Ascending aorta (tissue), 2 donors: ENCODE data around the gene SLC35A3. TPM values are rescaled to one million over a fixed set of nuclear protein-coding genes. Genes with fewer than 3 reads are reported as not detected.
"Not testable (repeated sequence)": the region's sequence is repeated elsewhere in the genome, so short reads cannot be mapped to it uniquely, and the experiment has no call there.

ENCODE experiments used
- DNase-seq, 2 donors: peaks; one replicate each; pipeline ENCODE4 v3.0.0-alpha.2; 2019; ENCODE audit warnings: low spot score in 2 of 2
- H3K27ac ChIP-seq, 2 donors: fragments of 200-600 bp; sonication (generic); one replicate each; pipeline ENCODE4 v1.5.1; 2016 to 2017; ENCODE audit warnings: mild to moderate bottlenecking in 1 of 2
- H3K27me3 ChIP-seq: fragments of 200-600 bp; sonication (generic); one replicate; pipeline ENCODE4 v1.5.1; 2017
- H3K36me3 ChIP-seq, 2 donors: fragments of 200-600 bp; sonication (generic); one replicate each; pipeline ENCODE4 v1.5.1; 2016
- H3K4me1 ChIP-seq, 2 donors: fragments of 200-600 bp; sonication (generic); one replicate each; pipeline ENCODE4 v1.5.1; 2016 to 2017; ENCODE audit warnings: mild to moderate bottlenecking in 1 of 2
- H3K4me3 ChIP-seq, 2 donors: fragments of 200-600 bp; sonication (generic); one replicate each; pipeline ENCODE4 v1.5.1; 2016 to 2017; ENCODE audit warnings: mild to moderate bottlenecking in 1 of 2
- H3K9me3 ChIP-seq, 2 donors: fragments of 200-600 bp; sonication (generic); one replicate each; pipeline ENCODE4 v1.5.1; 2016
- CTCF ChIP-seq, 3 experiments: fragments of 200-600 bp in 2 of 3; fragments of 450-650 bp in 1 of 3; sonication (generic) in 2 of 3; IDR thresholded peaks; one replicate each; pipeline ENCODE4 v1.5.1; 2016 to 2019; ENCODE audit warnings: antibody characterized with exemption in 3 of 3, mild to moderate bottlenecking in 1 of 3, moderate library complexity in 1 of 3
- intact Hi-C: fragments of 100-400 bp; cut with DNase I; formaldehyde crosslinking; loops from one replicate; pipeline ENCODE4 v1.15.1; 2023
- total RNA-seq: library from RNA; depleted of rRNA; stranded (reverse); fragments of >200 nt; gene quantifications from one replicate; pipeline ENCODE4 v1.1.0, GENCODE V29; 2016

Gene SLC35A3
- total RNA-seq, 1 donor from 2014 or later: 8.4 TPM

GRCh38 chr1:99956755-99957154, 13.0 kb upstream of the SLC35A3 start:
- Histone ChIP-seq H3K36me3 (no peaks in the 10 kb centered on the region), H3K27ac (no peak overlapping the region), H3K9me3 (no peaks in the 10 kb centered on the region), H3K4me1 (no peaks in the 10 kb centered on the region), H3K4me3 (no peak overlapping the region), H3K27me3 (no peaks in the 10 kb centered on the region)
- no peak for TF ChIP-seq CTCF (IDR thresholded peaks at IDR 0.05)
- intact Hi-C loops: no loop called here
- DNase-seq: no peak

GRCh38 chr1:99957818-99958217, 12.0 kb upstream of the SLC35A3 start:
- Histone ChIP-seq H3K9me3 (no peaks in the 10 kb centered on the region), H3K27ac (no peak overlapping the region), H3K36me3 (no peaks in the 10 kb centered on the region), H3K4me1 (no peaks in the 10 kb centered on the region), H3K27me3 (no peaks in the 10 kb centered on the region), H3K4me3 (no peak overlapping the region)
- intact Hi-C loops: no loop called here
- no peak for TF ChIP-seq CTCF (IDR thresholded peaks at IDR 0.05)
- no peak for DNase-seq

GRCh38 chr1:99959189-99959705, 10.5 kb upstream of the SLC35A3 start:
- H3K9me3 ChIP-seq, H3K4me1 ChIP-seq, H3K4me3 ChIP-seq, H3K36me3 ChIP-seq, H3K27me3 ChIP-seq, intact Hi-C loops, H3K27ac ChIP-seq, DNase-seq: not testable (repeated sequence)

- H3K36me3 ChIP-seq, intact Hi-C loops, H3K4me3 ChIP-seq, H3K27me3 ChIP-seq, H3K4me1 ChIP-seq, H3K9me3 ChIP-seq, H3K27ac ChIP-seq, DNase-seq: not testable (repeated sequence)
These were observed 9.5 kb upstream of the SLC35A3 start for GRCh38 chr1:99960260-99960659.

GRCh38 chr1:99963041-99963795, 6.6 kb upstream of the SLC35A3 start:
- DNase-seq: no peak
- no peaks in the 10 kb centered on the region for H3K27me3 ChIP-seq
- H3K4me1 ChIP-seq: no peaks in the 10 kb centered on the region
- no peak overlapping the region for H3K4me3 ChIP-seq
- intact Hi-C loops: no loop called here
- no peaks in the 10 kb centered on the region for H3K36me3 ChIP-seq
- H3K27ac ChIP-seq: no peak overlapping the region
- TF ChIP-seq CTCF (IDR thresholded peaks at IDR 0.05): no peak
- no peaks in the 10 kb centered on the region for H3K9me3 ChIP-seq

- DNase-seq: no peak
- intact Hi-C loops: loop anchor here (5.0 kb wide), 3 partner anchors 48 to 167 kb away; partner anchors contain the start of genes AGL, SASS6 and TRMT13
- H3K27ac ChIP-seq: no peak overlapping the region
These were observed 5.0 kb upstream of the SLC35A3 start for GRCh38 chr1:99964806-99965205.

More at GRCh38 chr1:99964806-99965205, 5.0 kb upstream of the SLC35A3 start:
- no peak overlapping the region for H3K4me3 ChIP-seq
- H3K27me3 ChIP-seq: no peaks in the 10 kb centered on the region
- peaks cover 0 to 2% of the 10 kb centered on the region in 2 donors for H3K4me1 ChIP-seq
- no peak for TF ChIP-seq CTCF (IDR thresholded peaks at IDR 0.05)
- no peaks in the 10 kb centered on the region for H3K36me3 ChIP-seq
- H3K9me3 ChIP-seq: no peaks in the 10 kb centered on the region
